ENCODE results near the gene COX10.

- TF ChIP-seq ZFP3 (CRISPR knock-in tag; IDR thresholded peaks at IDR 0.05) (no peak), CSRNP3 (CRISPR knock-in tag; IDR thresholded peaks at IDR 0.05) (no peak), PPARA (CRISPR knock-in tag; IDR thresholded peaks at IDR 0.05; ENCODE audit: borderline replicate concordance) (no peak), TOX (CRISPR knock-in tag; IDR thresholded peaks at IDR 0.05; ENCODE audit: borderline replicate concordance) (no peak), PATZ1 (CRISPR knock-in tag; IDR thresholded peaks at IDR 0.05; ENCODE audit: borderline replicate concordance) (no peak), ZNF8 (CRISPR knock-in tag; IDR thresholded peaks at IDR 0.05) (no peak), ZNF70 (CRISPR knock-in tag; IDR thresholded peaks at IDR 0.05) (no peak), OSR1 (CRISPR knock-in tag; IDR thresholded peaks at IDR 0.05) (no peak), CREB5 (CRISPR knock-in tag; IDR thresholded peaks at IDR 0.05; ENCODE audit: low read depth) (no peak), RARB (CRISPR knock-in tag; IDR thresholded peaks at IDR 0.05) (no peak), ISL1 (CRISPR knock-in tag; IDR thresholded peaks at IDR 0.05) (no peak), ZFP30 (CRISPR knock-in tag; IDR thresholded peaks at IDR 0.05) (no peak), ARNTL (CRISPR knock-in tag; IDR thresholded peaks at IDR 0.05; ENCODE audit: borderline replicate concordance, low read depth) (no peak)
Observed at GRCh38 chr17:14201988-14202380, 132.7 kb downstream of the COX10 start.
